Heart left ventricle (tissue), 16 donors: Measurements from ENCODE around the gene C2orf68. TPM values are rescaled to one million over a fixed set of nuclear protein-coding genes. Genes with fewer than 3 reads are reported as not detected.
A peak's percentile ranks its signal among the peaks of the same experiment; 100 is the strongest.

Experiments used
- ATAC-seq, 4 donors: fragments of 200-7000 bp; cut with Tn5 transposase; one replicate each; pipeline ENCODE4 v1.9.1; 2020 to 2022; ENCODE audit warnings: moderate library complexity in 4 of 4, mild to moderate bottlenecking in 3 of 4, moderate number of reproducible peaks in 1 of 4
- DNase-seq, 5 donors: peaks; one replicate each; pipeline ENCODE4 v3.0.0-alpha.2; 2020
- H3K27ac ChIP-seq, 12 donors: fragments of 200-600 bp; sonication (generic) in 4 of 12; one replicate each; pipeline versions ENCODE4 v1.5.0 to v1.8.0; 2016 to 2022; ENCODE audit warnings: mild to moderate bottlenecking in 2 of 12
- H3K27me3 ChIP-seq, 9 donors: fragments of 200-600 bp; sonication (generic) in 2 of 9; one replicate each; pipeline versions ENCODE4 v1.5.1 to v1.8.0; 2016 to 2022; ENCODE audit warnings: mild to moderate bottlenecking in 3 of 9
- H3K36me3 ChIP-seq, 9 donors: fragments of 200-600 bp; sonication (generic) in 2 of 9; one replicate each; pipeline versions ENCODE4 v1.5.0 to v1.8.0; 2018 to 2022; ENCODE audit warnings: mild to moderate bottlenecking in 2 of 9
- H3K4me1 ChIP-seq, 12 donors: fragments of 200-600 bp; sonication (generic) in 4 of 12; one replicate each; pipeline versions ENCODE4 v1.5.0 to v1.8.0; 2016 to 2022; ENCODE audit warnings: mild to moderate bottlenecking in 3 of 12
- H3K4me3 ChIP-seq, 12 donors: fragments of 200-600 bp; sonication (generic) in 4 of 12; one replicate each; pipeline versions ENCODE4 v1.5.0 to v1.8.0; 2017 to 2022; ENCODE audit warnings: mild to moderate bottlenecking in 9 of 12, moderate library complexity in 4 of 12
- H3K9me3 ChIP-seq, 12 donors: fragments of 200-600 bp; sonication (generic) in 4 of 12; one replicate each; pipeline versions ENCODE4 v1.5.0 to v1.8.0; 2016 to 2022; ENCODE audit warnings: mild to moderate bottlenecking in 1 of 12
- CTCF ChIP-seq, 12 donors: fragments of 200-600 bp; sonication (generic) in 4 of 12; IDR thresholded peaks; one replicate each; pipeline versions ENCODE4 v1.5.0 to v1.8.0; 2018 to 2022; ENCODE audit warnings: antibody characterized with exemption in 12 of 12, mild to moderate bottlenecking in 5 of 12
- POLR2A ChIP-seq, 2 donors: fragments of 450-650 bp; IDR thresholded peaks; one replicate each; pipeline ENCODE4 v1.6.1; 2017; ENCODE audit warnings: antibody characterized with exemption in 2 of 2, mild to moderate bottlenecking in 2 of 2, moderate library complexity in 2 of 2
- WGBS, 4 donors: extraction: QIAGEN DNeasy Blood & Tissue Kit in 2 of 4; methylation state at CpG; one replicate each; pipeline versions ENCODE4 v1.1.5 to v1.1.7; 2013 to 2018; 5-methylcytosine and 5-hydroxymethylcytosine counted together
- intact Hi-C, 10 donors: fragments of 100-400 bp; cut with DNase I; formaldehyde crosslinking; loops; one replicate each; pipeline versions ENCODE4 v1.11.1 to v1.14.2; 2022
- polyA plus RNA-seq, 2 donors: library from polyadenylated mRNA; stranded (reverse); fragments of 200-250 nt; gene quantifications; one replicate each; pipeline ENCODE4 v1.2.3, GENCODE V29; 2013
- total RNA-seq, 9 donors: library from RNA; depleted of rRNA in 2 of 9; stranded (reverse); fragments of >200 nt in 2 of 9; fragmentation: NEBNext Ultra II Directional in 3 of 9; extraction: Animal tissue kit (Norgen Biotek cat#: 25700) in 3 of 9; gene quantifications; one replicate each; pipeline versions ENCODE4 v1.1.0 to v1.2.4, GENCODE V29; 2016 to 2023
- donor health status: ischemic (EF 13 %, LVEDD 7.1; RV severe dilation, severe dysfunction).
- donor health status: healthy with polysubstance abuse.
- donor health status: DM: no; HTN: yes; CAD: no.
- donor health status: DM: no; HTN: no; CAD: no.
- donor health status: ischemic (EF 25% LVEDD 6.9; RV normal size, moderate dysfunction).
- donor health status: ischemic (EF 25% LVEDD 5.7; RV mildly dilated, moderate dysfunction).
- donor health status: healthy.
- donor health status: DM: yes; HTN: yes; CAD: no.
- donor health status: ischemic (EF 35%, LVEDD 5.7; RV mildly dilated, moderate dysfunction).
- donor health status: nonischemic (EF 11% LVEDD 7.7; RV severe dilation, severe dysfunction).
- donor health status: DM: yes; HTN: yes; CAD: no.
- donor health status: PGD.
- donor health status: ischemic (EF 29% LVEDD 5.4; RV normal size, mild dysfunction).
- donor health status: nonischemic (EF 23%, LVEDD 6.1; RV moderate dilation, normal function).

Gene C2orf68
- total and polyA plus RNA-seq, 11 donors, result 12.0 to 38.2 (median 29.1) TPM

GRCh38 chr2:85584857-85585780 is 26.7 kb downstream of the C2orf68 start:
- peak; percentile 28 to 74 (median 70) for ATAC-seq
- no peak for TF ChIP-seq CTCF (IDR thresholded peaks at IDR 0.05)
- no peak for TF ChIP-seq POLR2A (IDR thresholded peaks at IDR 0.05)
- H3K4me1 ChIP-seq, result peaks cover 10 to 90% (median 60%) of the 10 kb centered on the region in 12 donors
- peak overlapping the region; percentile 87 to 97 (median 94) for H3K27ac ChIP-seq
- H3K4me3 ChIP-seq, result peak overlapping the region; percentile 50 to 90 (median 74)
- peak in 4 of 5 donors; percentile 45 to 65 (median 54) for DNase-seq
- H3K27me3 ChIP-seq, result no peaks in the 10 kb centered on the region
- WGBS, 4 donors, result 30 to 45% (median 38%) methylated on average over 9 of the region's 9 CpGs
- no peaks in the 10 kb centered on the region for H3K9me3 ChIP-seq
- peaks cover 0 to 11% (median 0%) of the 10 kb centered on the region in 9 donors for H3K36me3 ChIP-seq
- intact Hi-C loops, result no loop called here

DNA sequence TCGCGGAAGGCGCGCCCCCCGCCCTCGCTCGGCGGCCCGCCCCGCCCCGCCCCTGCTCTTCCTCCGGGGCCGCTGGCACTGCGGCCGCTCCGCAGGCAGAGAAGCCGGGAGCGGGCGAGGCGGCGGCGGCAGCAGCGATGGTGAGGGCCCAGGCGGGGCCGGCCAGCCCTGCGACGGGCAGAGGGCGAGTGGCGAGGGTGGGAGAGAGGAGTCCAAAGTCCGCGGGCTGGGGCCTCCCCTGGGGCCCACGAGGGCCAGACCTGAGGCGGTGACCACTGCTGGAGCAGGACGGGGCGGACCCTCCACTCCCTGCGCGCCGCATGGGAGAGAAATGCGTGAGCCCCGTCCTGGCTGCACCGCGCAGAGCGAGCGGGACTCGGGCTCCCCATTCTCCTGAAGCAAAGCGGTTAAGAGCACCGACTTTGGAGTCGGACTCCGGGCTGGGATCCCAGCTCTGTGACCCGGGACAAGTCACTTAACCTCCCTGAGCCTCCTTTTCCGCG is 27.5 kb downstream of the C2orf68 start, which contains the start of gene VAMP5:
Gene VAMP5 (plus strand): TSS at position 78 of the 503 bp plus-strand sequence. CDS start 60 bp downstream, at position 138.
- H3K4me3 ChIP-seq, result peak within 1 kb of the TSS; percentile 50 to 90 (median 74)
- intact Hi-C loops, result no loop called here
- peak; percentile 30 to 65 (median 54) for ATAC-seq
- H3K27ac ChIP-seq, result peak within 1 kb of the TSS; percentile 87 to 97 (median 94)
- peak; percentile 44 to 76 (median 63) for DNase-seq
- TF ChIP-seq CTCF (IDR thresholded peaks at IDR 0.05) (no peak), POLR2A (IDR thresholded peaks at IDR 0.05) (peak in 1 of 2 donors; percentile 75)
- H3K27me3 ChIP-seq, result no peaks in the 10 kb centered on the region
- WGBS, 4 donors, result 5 to 7% (median 7%) methylated on average over 37 to 52 of the region's 52 CpGs
- no peaks in the 10 kb centered on the region for H3K9me3 ChIP-seq
- H3K4me1 ChIP-seq, result peaks cover 7 to 90% (median 58%) of the 10 kb centered on the region in 12 donors
- peaks cover 0 to 11% (median 0%) of the 10 kb centered on the region in 9 donors for H3K36me3 ChIP-seq

- no peak for TF ChIP-seq POLR2A (IDR thresholded peaks at IDR 0.05)
- TF ChIP-seq CTCF (IDR thresholded peaks at IDR 0.05), result no peak
- ATAC-seq, result no peak
- peaks cover 0 to 11% (median 0%) of the 10 kb centered on the region in 9 donors for H3K36me3 ChIP-seq
- WGBS, 4 donors, result 26 to 33% (median 29%) methylated on average over 13 to 16 of the region's 16 CpGs
- H3K27me3 ChIP-seq, result no peaks in the 10 kb centered on the region
- DNase-seq, result no peak
- H3K4me1 ChIP-seq, result peaks cover 7 to 89% (median 55%) of the 10 kb centered on the region in 12 donors
- H3K9me3 ChIP-seq, result no peaks in the 10 kb centered on the region
- peak overlapping the region; percentile 87 to 97 (median 94) for H3K27ac ChIP-seq
- intact Hi-C loops, result no loop called here
- peak overlapping the region; percentile 50 to 90 (median 74) for H3K4me3 ChIP-seq
Observed at GRCh38 chr2:85583667-85584353, 28.1 kb downstream of the C2orf68 start.
